A673 (cell line): ENCODE results near the gene FCN1. TPM values are rescaled to one million over a fixed set of nuclear protein-coding genes. Genes with fewer than 3 reads are reported as not detected.

Experiments used
- BruUV-seq: library from RNA; stranded (reverse); fragments of 400-500 nt; replicated peaks from 2 replicates; lab custom pipeline; 2021; lab: Mats Ljungman, UMichigan
- CTCF ChIA-PET: fragments of 300-600 bp; sonication (Branson Sonifier 250); formaldehyde crosslinking; loops from one replicate; lab custom pipeline; 2022; ENCODE audit warnings: antibody characterized with exemption; lab: Charles Lee
- POLR2A ChIA-PET: fragments of 300-600 bp; sonication (Branson Sonifier 250); formaldehyde crosslinking; loops from one replicate; lab custom pipeline; 2022; ENCODE audit warnings: antibody characterized with exemption; ENCODE audit not compliant: low non-redundant PET; lab: Charles Lee
- DNase-seq: peaks from one replicate; pipeline ENCODE4 v3.0.0-alpha.2; 2015; ENCODE audit warnings: low spot score
- H3K27ac ChIP-seq: fragments of 200-600 bp; sonication (generic); 2 replicates; pipeline ENCODE4 v1.5.1; 2016; ENCODE audit warnings: mixed run types, low read depth, mild to moderate bottlenecking, mixed read lengths, antibody characterized with exemption, low read length; ENCODE audit not compliant: poor library complexity, severe bottlenecking
- H3K27me3 ChIP-seq: fragments of 200-600 bp; sonication (generic); replicated peaks from 2 replicates; pipeline ENCODE4 v1.6.1; 2017; ENCODE audit warnings: mixed run types, low read depth, mild to moderate bottlenecking, mixed read lengths, antibody characterized with exemption, low read length; ENCODE audit not compliant: insufficient read depth, poor library complexity
- H3K36me3 ChIP-seq: fragments of 200-600 bp; sonication (generic); 2 replicates; pipeline ENCODE4 v1.6.1; 2016; ENCODE audit warnings: mixed run types, mild to moderate bottlenecking, mixed read lengths, antibody characterized with exemption, low read length; ENCODE audit not compliant: insufficient read depth, poor library complexity, severe bottlenecking
- H3K4me1 ChIP-seq: fragments of 200-600 bp; sonication (generic); 2 replicates; pipeline ENCODE4 v1.6.1; 2017; ENCODE audit warnings: mixed run types, mild to moderate bottlenecking, mixed read lengths, antibody characterized with exemption, low read length; ENCODE audit not compliant: insufficient read depth, poor library complexity, severe bottlenecking
- H3K4me3 ChIP-seq: fragments of 200-600 bp; sonication (generic); 2 replicates; pipeline ENCODE4 v1.5.1; 2016; ENCODE audit warnings: low read depth, mixed run types, mild to moderate bottlenecking, mixed read lengths, low read length; ENCODE audit not compliant: poor library complexity, severe bottlenecking
- H3K9me3 ChIP-seq: fragments of 200-600 bp; sonication (generic); 2 replicates; pipeline ENCODE4 v1.6.1; 2016; ENCODE audit warnings: mixed run types, low read depth, mild to moderate bottlenecking, mixed read lengths, antibody characterized with exemption, low read length; ENCODE audit not compliant: poor library complexity, severe bottlenecking
- EZH2 ChIP-seq: fragments of 200-600 bp; sonication (generic); IDR thresholded peaks from 2 replicates; pipeline ENCODE4 v1.6.1; 2017; ENCODE audit warnings: borderline replicate concordance, low read depth, mild to moderate bottlenecking, mixed read lengths, antibody characterized with exemption, low read length; ENCODE audit not compliant: poor library complexity, severe bottlenecking
- intact Hi-C: fragments of 100-400 bp; cut with micrococcal nuclease; formaldehyde crosslinking; loops from one replicate; pipeline ENCODE4 v1.10.0; 2022; ENCODE audit not compliant: unreplicated experiment
- total RNA-seq: library from RNA; stranded (reverse); gene quantifications from 2 replicates; pipeline ENCODE4 v1.2.3, GENCODE V29; 2021
- TF ChIP-seq, protein P1 (sequence below): fragments of 300-800, 200-600 bp; sonication (generic); conservative IDR thresholded peaks from 2 replicates; pipeline ENCODE4 v1.5.1; 2017; ENCODE audit warnings: low read depth, mild to moderate bottlenecking, antibody characterized with exemption, low read length, moderate library complexity, mixed read lengths

FCN1 gene
- total RNA-seq, 1 experiment from 2014 or later, result not detected

- H3K4me1 ChIP-seq, result no peaks in the 10 kb centered on the region
- no peak overlapping the region for H3K4me3 ChIP-seq
- CTCF ChIA-PET, result no interaction called here
- intact Hi-C loops, result no loop called here
- H3K27me3 ChIP-seq, result no peaks in the 10 kb centered on the region
- no TSS peak for BruUV-seq
- no peaks in the 10 kb centered on the region for H3K9me3 ChIP-seq
- no peak for DNase-seq
- no peak for TF ChIP-seq EZH2
- no peak overlapping the region for H3K27ac ChIP-seq
- no peaks in the 10 kb centered on the region for H3K36me3 ChIP-seq
- POLR2A ChIA-PET, result no interaction called here
Observed at GRCh38 chr9:134882204-134882785, 35.4 kb downstream of the FCN1 start.

DNA sequence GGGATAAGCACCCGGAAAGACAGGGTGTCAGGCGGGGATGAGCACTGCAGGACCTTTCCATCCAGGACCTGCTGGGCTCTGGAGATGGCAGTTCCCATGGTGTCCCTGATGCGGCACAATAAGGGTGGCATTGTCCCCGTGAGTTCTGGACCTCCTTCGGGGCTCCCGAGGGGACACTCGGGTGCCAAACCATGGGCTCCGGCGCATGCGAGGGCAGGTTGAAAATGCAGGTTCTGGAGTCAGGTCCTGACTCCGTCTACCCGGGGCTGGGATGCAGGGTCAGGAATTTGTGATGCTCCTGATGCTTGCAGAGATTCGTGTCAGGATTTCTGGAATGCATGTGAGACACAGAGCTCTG, 36.4 kb downstream of the FCN1 start:
- CTCF ChIA-PET, result no interaction called here
- Histone ChIP-seq H3K4me1 (no peaks in the 10 kb centered on the region), H3K27ac (no peak overlapping the region), H3K36me3 (no peaks in the 10 kb centered on the region), H3K4me3 (no peak overlapping the region), H3K9me3 (no peaks in the 10 kb centered on the region), H3K27me3 (no peaks in the 10 kb centered on the region)
- TF ChIP-seq, protein P1, sequence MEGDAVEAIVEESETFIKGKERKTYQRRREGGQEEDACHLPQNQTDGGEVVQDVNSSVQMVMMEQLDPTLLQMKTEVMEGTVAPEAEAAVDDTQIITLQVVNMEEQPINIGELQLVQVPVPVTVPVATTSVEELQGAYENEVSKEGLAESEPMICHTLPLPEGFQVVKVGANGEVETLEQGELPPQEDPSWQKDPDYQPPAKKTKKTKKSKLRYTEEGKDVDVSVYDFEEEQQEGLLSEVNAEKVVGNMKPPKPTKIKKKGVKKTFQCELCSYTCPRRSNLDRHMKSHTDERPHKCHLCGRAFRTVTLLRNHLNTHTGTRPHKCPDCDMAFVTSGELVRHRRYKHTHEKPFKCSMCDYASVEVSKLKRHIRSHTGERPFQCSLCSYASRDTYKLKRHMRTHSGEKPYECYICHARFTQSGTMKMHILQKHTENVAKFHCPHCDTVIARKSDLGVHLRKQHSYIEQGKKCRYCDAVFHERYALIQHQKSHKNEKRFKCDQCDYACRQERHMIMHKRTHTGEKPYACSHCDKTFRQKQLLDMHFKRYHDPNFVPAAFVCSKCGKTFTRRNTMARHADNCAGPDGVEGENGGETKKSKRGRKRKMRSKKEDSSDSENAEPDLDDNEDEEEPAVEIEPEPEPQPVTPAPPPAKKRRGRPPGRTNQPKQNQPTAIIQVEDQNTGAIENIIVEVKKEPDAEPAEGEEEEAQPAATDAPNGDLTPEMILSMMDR, result no peak
- TF ChIP-seq EZH2, result no peak
- intact Hi-C loops, result no loop called here
- POLR2A ChIA-PET, result no interaction called here
- DNase-seq, result no peak
- no TSS peak for BruUV-seq

- H3K4me1 ChIP-seq, result no peaks in the 10 kb centered on the region
- peak; percentile 19 for DNase-seq
- H3K27me3 ChIP-seq, result no peaks in the 10 kb centered on the region
- no peak within 1 kb of the TSS for H3K27ac ChIP-seq
- no TSS peak for BruUV-seq
- H3K9me3 ChIP-seq, result no peaks in the 10 kb centered on the region
- ChIA-PET POLR2A (no interaction called here), CTCF (no interaction called here)
- TF ChIP-seq, protein P1, result no peak
- no peak for TF ChIP-seq EZH2
- no peaks in the 10 kb centered on the region for H3K36me3 ChIP-seq
- intact Hi-C loops, result no loop called here
- H3K4me3 ChIP-seq, result no peak within 1 kb of the TSS
Observed at GRCh38 chr9:134880484-134881312, 37.0 kb downstream of the FCN1 start, which contains the start of gene FCN2. FCN2 (plus strand) TSS chr9:134880810; CDS start chr9:134880822, 12 bp downstream.
